ENCODE data around the gene NCAM1.

DNA sequence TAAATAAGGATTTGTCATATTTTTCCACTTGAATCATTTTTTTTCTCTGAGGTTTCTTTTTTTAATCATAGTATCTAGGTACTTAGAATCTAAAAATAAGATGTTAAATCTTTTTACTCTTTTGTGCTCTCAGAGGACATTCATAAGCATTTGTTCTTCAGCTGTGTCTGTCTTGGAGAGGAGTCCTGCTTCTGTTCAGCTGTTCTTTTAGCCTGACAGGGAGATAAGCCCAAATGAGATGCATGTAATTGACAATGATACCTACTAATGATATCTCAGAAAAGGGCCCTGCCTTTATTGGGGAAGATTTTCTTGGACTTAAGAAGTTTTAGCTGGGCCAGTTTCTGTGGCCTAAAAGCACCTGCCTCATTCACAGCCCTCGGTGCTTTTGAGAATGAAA lies 156.9 kb downstream of the NCAM1 start:
- TF ChIP-seq RAD21 (IDR thresholded peaks at IDR 0.05; ENCODE audit: low read depth) (no peak), POLR2AphosphoS5 (IDR thresholded peaks at IDR 0.05; ENCODE audit: low read depth, low read length) (no peak), EZH2 (IDR thresholded peaks at IDR 0.05) (no peak), TCF7L2 (IDR thresholded peaks at IDR 0.05; ENCODE audit: borderline replicate concordance, extremely low read depth, insufficient read depth, insufficient read length) (no peak)
- TF ChIP-seq, protein P1, sequence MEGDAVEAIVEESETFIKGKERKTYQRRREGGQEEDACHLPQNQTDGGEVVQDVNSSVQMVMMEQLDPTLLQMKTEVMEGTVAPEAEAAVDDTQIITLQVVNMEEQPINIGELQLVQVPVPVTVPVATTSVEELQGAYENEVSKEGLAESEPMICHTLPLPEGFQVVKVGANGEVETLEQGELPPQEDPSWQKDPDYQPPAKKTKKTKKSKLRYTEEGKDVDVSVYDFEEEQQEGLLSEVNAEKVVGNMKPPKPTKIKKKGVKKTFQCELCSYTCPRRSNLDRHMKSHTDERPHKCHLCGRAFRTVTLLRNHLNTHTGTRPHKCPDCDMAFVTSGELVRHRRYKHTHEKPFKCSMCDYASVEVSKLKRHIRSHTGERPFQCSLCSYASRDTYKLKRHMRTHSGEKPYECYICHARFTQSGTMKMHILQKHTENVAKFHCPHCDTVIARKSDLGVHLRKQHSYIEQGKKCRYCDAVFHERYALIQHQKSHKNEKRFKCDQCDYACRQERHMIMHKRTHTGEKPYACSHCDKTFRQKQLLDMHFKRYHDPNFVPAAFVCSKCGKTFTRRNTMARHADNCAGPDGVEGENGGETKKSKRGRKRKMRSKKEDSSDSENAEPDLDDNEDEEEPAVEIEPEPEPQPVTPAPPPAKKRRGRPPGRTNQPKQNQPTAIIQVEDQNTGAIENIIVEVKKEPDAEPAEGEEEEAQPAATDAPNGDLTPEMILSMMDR (IDR thresholded peaks at IDR 0.05 in 2 of 3, conservative IDR thresholded peaks at IDR 0.05 in 1 of 3; ENCODE audit: borderline replicate concordance in 1 of 3, insufficient read depth in 1 of 3, low read depth in 2 of 3, low read length in 2 of 3) = no peak
- TF ChIP-seq, protein P2, sequence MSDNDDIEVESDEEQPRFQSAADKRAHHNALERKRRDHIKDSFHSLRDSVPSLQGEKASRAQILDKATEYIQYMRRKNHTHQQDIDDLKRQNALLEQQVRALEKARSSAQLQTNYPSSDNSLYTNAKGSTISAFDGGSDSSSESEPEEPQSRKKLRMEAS (IDR thresholded peaks at IDR 0.05) = no peak
